HG03342 (cell line): ENCODE results near the gene OGFR.
A peak's percentile ranks its signal among the peaks of the same experiment; 100 is the strongest.

Experiments used
- ATAC-seq: cut with Tn5 transposase; IDR thresholded peaks from one replicate; pipeline ENCODE4 v1.9.1; 2021; ENCODE audit warnings: mild to moderate bottlenecking, moderate library complexity; ENCODE audit not compliant: unreplicated experiment

OGFR gene

GRCh38 chr20:62804627-62805154, at the start of gene OGFR:
TSS of gene OGFR (plus strand) at chr20:62804835. CDS start at chr20:62804860, 25 bp downstream.
- peak; percentile 41 for ATAC-seq

GRCh38 chr20:62754991-62755356, 49.7 kb upstream of the OGFR start:
- no peak for ATAC-seq

DNA sequence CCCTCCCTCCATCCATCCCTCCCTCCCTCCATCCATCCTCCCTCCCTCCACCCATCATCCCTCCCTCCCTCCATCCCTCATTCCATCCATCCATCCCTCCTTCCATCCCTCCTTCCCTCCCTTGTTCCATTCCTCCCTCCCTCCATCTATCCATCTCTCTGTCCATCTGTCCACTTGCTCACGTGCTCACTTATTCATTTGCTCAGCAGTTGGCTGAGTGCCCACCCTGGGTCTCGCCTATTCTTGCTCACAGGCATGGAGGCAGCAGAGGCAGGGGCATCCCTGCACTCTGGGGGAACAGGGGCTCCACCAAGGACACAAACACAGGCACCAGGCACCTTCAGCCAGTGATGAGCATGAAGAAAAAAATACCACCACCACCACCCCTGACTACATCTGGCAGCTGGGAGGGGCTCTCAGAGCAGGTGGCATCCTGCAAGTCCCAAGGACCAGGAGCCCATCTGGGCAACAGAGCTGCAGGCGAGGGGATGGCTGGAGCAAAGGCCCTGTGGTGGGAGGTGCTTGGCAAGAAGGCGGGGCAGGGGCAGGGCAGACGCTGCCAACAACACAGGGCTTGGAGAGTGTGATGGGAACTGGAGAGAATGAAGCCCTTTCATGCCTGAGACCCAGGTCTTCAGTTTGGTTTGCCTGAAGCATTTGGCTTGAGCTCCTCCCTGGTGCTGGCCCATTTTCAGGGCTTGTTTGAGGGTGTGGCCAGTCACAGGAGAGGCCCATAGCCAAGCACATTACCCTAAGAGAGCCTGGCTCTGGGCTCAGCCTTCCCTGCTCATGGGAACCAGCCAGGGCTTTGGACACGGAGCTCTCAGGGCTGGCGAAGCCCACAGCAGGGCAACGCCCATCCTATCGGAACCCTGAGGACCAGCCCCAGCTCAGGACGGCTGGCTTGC, 48.6 kb upstream of the OGFR start:
- no peak for ATAC-seq

- ATAC-seq: no peak
Measured at GRCh38 chr20:62758226-62758912, 46.3 kb upstream of the OGFR start.

GRCh38 chr20:62759981-62760431, 44.6 kb upstream of the OGFR start:
- no peak for ATAC-seq

GRCh38 chr20:62760471-62760855, 44.2 kb upstream of the OGFR start:
- no peak for ATAC-seq

DNA sequence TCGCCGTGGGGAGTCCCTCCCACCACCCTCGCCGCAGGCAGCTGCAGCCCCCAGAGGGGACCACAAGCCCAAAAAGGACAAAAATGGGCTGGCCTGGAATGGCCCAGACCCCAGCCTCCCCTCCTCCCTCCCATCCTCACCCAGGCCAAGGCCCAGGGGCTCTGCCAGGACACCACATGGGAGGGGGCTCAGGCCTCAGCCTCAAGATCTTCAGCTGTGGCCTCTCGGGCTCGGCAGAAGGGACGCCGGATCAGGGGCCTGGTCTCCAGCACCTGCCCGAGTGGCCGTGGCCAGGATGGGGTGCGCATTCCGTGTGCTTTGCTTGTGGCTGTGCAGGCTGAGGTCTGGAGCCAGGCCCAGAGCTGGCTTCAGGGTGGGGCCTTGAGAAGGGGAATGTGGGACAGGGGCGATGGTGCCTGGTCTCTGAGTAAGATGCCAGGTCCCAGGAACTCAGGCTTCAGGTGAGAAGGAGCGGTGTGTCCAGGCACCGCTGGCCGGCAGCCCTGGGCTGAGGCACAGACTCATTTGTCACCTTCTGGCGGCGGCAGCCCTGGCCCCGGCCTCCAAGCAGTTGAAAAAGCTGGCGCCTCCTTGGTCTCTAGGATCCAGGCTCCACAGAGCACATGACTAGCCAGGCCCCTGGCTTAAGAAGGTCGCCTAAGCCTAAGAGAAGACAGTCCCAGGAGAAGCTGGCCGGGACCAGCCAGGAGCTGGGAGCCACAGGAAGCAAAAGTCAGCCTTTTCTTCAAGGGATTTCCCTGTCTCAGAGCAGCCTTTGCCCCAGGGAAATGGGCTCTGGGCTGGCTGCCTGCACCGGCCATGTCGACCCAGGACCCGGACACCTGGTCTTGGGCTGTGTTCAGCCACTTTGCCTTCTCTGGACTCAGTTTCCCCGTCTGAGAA, 43.5 kb upstream of the OGFR start:
- no peak for ATAC-seq

DNA sequence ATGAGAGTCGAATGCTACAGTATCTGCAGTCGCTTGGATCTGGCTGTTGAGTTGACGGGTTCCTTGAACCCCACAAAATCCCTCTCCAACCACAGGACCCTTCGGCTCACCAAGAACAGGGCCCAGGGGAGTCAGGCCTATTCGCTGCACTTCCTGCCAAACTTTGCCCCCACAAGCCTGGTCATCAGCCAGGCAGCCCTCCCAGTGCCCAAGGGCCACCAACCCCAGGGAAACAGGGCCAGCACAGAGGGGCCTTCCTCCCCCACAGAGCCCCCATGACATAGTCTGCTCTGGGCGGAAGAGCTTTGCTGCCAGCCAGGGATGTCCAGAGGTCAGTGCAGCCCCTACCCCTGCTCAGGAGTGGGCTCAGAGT, 42.9 kb upstream of the OGFR start:
- no peak for ATAC-seq

DNA sequence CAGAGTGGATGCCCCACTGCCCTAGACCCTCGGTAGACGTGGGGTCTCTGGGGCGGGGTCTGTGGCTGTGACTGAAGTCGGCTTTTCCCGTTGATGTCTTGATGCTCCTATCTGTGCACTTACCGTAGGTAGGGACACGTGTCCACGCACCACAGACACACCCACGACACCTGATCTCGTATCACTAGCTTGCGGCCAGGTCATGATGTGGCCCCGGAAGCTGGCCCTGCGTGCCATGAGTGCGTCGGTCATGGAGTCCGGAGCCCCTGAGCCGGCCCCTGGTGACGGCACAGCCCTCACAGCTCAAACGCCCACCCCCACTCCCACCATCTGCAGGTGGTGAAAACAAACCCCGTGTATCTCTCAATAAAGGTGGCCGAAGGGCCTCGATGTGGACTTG, 42.3 kb upstream of the OGFR start:
- no peak for ATAC-seq

GRCh38 chr20:62762801-62763368, 41.8 kb upstream of the OGFR start:
- ATAC-seq: no peak

GRCh38 chr20:62763404-62763803, 41.2 kb upstream of the OGFR start:
- ATAC-seq: no peak

DNA sequence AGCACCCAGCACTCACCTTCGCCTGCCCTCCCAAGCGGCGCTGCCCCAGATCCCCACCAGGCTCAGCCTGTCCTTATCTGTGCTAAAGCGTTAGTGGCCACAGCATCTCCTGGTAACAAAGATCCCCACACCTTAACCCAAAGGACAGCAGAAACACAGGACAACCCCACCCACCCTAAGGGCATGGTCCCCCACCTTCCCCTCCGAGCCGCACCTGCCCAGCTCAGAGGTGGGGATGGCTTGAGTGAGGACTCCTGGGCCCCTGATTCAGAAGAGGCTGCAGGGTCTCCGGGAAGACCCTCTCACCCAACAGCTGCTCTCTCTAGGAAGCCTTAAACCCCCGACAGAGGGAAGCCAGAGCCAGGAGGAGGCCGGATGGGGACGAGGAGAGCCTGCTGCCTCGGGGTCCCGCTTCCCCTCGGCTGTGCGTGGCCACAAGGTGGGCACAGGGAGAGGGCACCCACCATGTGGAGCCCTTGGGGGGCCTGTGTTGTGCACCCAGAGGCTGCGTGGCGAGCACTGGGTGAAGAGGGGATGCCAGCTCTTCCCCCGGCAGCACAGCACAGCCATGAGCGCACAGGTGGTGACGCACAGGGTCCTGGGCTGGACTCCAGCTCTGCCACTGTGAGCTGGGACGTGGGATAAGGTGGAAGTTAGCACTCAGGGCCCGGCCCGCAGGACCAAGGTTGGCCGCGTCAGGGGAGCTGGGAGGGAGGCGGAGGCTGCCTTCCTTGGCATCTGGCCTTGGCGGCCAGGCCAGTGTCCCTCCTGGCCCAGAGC, 40.3 kb upstream of the OGFR start:
- ATAC-seq: no peak

- no peak for ATAC-seq
Measured at GRCh38 chr20:62765021-62765420, 39.6 kb upstream of the OGFR start.

DNA sequence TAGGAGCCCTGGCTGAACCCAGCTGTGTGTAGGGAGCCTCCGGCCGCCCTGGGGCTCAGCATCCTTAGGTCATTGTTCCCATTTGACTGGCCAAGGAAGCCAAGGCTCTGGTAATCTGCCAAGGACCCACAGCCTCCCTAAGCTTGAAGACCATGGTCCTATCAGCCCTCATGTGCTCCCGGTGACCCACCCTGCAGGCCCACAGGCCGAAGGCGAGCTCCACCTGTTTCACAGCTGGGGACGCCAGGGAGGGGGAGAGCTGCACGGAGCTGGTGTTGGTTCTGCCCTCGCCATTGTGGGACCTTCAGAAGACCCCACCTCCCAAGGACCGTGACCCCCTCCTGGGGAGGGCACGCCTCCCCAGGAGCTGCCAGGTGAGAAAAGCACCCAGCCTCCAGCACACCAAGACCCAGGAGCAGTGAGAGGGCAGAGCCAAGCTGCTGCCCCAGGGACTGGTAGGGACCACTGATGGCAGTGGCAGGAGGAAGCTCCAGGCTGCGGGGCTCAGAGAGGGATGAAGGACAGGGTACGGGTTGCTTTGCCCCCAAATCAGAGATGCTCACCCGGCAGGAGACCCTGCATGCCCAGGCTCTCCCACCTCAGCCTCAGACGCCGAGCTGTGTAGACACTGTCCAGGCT, 39.1 kb upstream of the OGFR start:
- no peak for ATAC-seq

GRCh38 chr20:62766071-62766450, 38.6 kb upstream of the OGFR start:
- ATAC-seq: no peak

- no peak for ATAC-seq
Measured at GRCh38 chr20:62766716-62767115, 37.9 kb upstream of the OGFR start.

GRCh38 chr20:62768234-62768546, 36.4 kb upstream of the OGFR start:
- ATAC-seq: no peak

DNA sequence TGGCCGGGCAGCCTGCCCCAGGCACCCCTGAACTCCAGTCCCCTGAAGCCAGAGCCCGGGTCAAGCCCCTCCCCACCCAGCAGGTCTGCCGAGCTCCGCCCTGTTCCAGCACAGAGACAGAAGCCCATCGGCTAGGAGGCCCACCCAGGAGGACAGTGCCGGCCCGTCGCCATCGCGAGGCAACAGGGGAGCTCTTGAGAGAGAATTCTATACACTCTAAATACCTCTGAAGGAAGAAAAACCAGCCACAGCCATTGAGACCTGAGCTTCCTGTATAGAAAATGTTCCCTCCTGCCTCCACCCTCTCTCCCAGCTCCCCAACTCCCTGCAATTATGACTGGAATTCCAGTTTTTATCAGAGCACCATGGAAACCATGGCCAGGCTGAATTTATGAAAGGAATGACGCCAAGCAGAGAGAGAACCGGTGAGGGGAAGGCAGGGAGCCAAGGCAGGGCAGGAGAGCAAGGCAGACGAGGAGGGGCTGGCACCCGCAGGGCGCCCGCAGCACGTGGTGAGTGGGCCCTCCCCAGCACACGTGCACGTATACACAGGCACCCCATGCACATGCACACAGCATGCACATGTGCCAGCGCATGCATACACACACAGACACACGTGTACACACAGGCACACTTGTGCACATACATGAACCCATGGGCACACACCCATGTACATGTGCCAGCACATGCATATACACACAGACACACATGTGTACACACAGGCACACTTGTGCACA, 35.9 kb upstream of the OGFR start:
- ATAC-seq: no peak
